K562 (cell line): ENCODE results near the gene LGALS8. TPM values are rescaled to one million over a fixed set of nuclear protein-coding genes. Genes with fewer than 3 reads are reported as not detected.

Experiments used
- CEBPZ ChIP-seq: fragments of 150-350 bp; IDR thresholded peaks from 2 replicates; pipeline ENCODE4 v1.6.1; 2014; ENCODE audit warnings: low read depth, mild to moderate bottlenecking, low read length, borderline replicate concordance
- HMBOX1 ChIP-seq: sonication (generic); IDR thresholded peaks from 2 replicates; pipeline ENCODE4 v1.6.1; 2016
- ZNF76 ChIP-seq: fragments of 250-450 bp; sonication (Bioruptor Pico); IDR thresholded peaks from 2 replicates; pipeline ENCODE4 v1.4.0; 2020; ENCODE audit warnings: mild to moderate bottlenecking, moderate library complexity, borderline replicate concordance
- polyA plus RNA-seq, 8 experiments: library from polyadenylated mRNA; depleted of rRNA in 4 of 8; stranded (reverse) in 5 of 8; unstranded in 3 of 8; fragments of >200 nt; fragmentation: Nextera tagmentation in 2 of 8; fragmentation: Illumina TruSeq in 1 of 8; extraction: Ambion mirVana in 2 of 8; extraction: Trizol in 1 of 8; gene quantifications; 2 replicates each; pipeline versions ENCODE4 v1.2.1 to v1.2.3, GENCODE V29; 2011 to 2014; ENCODE audit warnings: inconsistent platforms in 1 of 8, missing spikeins in 1 of 8
- total RNA-seq, 7 experiments: library from RNA; depleted of rRNA in 6 of 7; stranded (reverse); fragments of >200 nt in 6 of 7; fragmentation: Illumina TruSeq in 2 of 7; extraction: Trizol in 2 of 7; gene quantifications; 2 replicates each; pipeline versions ENCODE4 v1.2.1 to v1.2.3, GENCODE V29; 2011 to 2021; ENCODE audit warnings: low replicate concordance in 1 of 7
- TF ChIP-seq, protein P1 (sequence below), 2 experiments: IDR thresholded peaks in 1 of 2; conservative IDR thresholded peaks in 1 of 2; 2 replicates each; pipeline ENCODE4 v1.6.1; 2016; ENCODE audit warnings: low read depth in 2 of 2, mild to moderate bottlenecking in 1 of 2, missing compliant biosample characterization in 1 of 2, missing genetic modification characterization in 1 of 2, moderate library complexity in 1 of 2

Gene LGALS8
- total and polyA plus RNA-seq, 9 of the 15 experiments (the other 6 are each of a cell fraction or from before 2014, with no cell fraction given), result 57.4 to 87.7 (median 70.3) TPM

- TF ChIP-seq CEBPZ, result no peak
- TF ChIP-seq HMBOX1, result peak; percentile 52
- TF ChIP-seq ZNF76, result no peak
- TF ChIP-seq, protein P1, sequence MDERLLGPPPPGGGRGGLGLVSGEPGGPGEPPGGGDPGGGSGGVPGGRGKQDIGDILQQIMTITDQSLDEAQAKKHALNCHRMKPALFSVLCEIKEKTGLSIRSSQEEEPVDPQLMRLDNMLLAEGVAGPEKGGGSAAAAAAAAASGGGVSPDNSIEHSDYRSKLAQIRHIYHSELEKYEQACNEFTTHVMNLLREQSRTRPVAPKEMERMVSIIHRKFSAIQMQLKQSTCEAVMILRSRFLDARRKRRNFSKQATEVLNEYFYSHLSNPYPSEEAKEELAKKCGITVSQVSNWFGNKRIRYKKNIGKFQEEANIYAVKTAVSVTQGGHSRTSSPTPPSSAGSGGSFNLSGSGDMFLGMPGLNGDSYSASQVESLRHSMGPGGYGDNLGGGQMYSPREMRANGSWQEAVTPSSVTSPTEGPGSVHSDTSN (CRISPR knock-in tag; IDR thresholded peaks at IDR 0.05; ENCODE audit: low read depth), result no peak
- TF ChIP-seq, protein P1 (tag; conservative IDR thresholded peaks at IDR 0.05; ENCODE audit: low read depth), result 0 out of 2 replicates have a peak, but pooled peaks have one; percentile 1
Observed at GRCh38 chr1:236492378-236492777, 31.4 kb upstream of the LGALS8 start (continued).
